Activated CD4-positive, alpha-beta T cell treated with anti-CD3 and anti-CD28 coated beads, Interleukin-2, amount 10 ng/mL, durations not matched to agents 24 days and 14 days (primary cell): Measurements from ENCODE around the gene PPP1R18. TPM values are rescaled to one million over a fixed set of nuclear protein-coding genes. Genes with fewer than 3 reads are reported as not detected.
A peak's percentile ranks its signal among the peaks of the same experiment; 100 is the strongest.

ENCODE experiments used
- DNase-seq: peaks from one replicate; pipeline ENCODE4 v3.0.0; 2022
- H3K27ac Mint-ChIP-seq: one replicate; pipeline ENCODE4 v1.8.0; 2022; ENCODE audit warnings: mild to moderate bottlenecking, mixed read lengths
- H3K27me3 Mint-ChIP-seq: one replicate; pipeline ENCODE4 v1.8.0; 2022; ENCODE audit warnings: mixed read lengths
- H3K36me3 Mint-ChIP-seq: one replicate; pipeline ENCODE4 v1.8.0; 2022; ENCODE audit warnings: low read depth, mild to moderate bottlenecking, mixed read lengths
- H3K4me1 Mint-ChIP-seq: one replicate; pipeline ENCODE4 v1.8.0; 2021; ENCODE audit warnings: mixed read lengths
- H3K4me3 Mint-ChIP-seq: one replicate; pipeline ENCODE4 v1.8.0; 2022; ENCODE audit warnings: mild to moderate bottlenecking, moderate library complexity, mixed read lengths
- H3K9me3 Mint-ChIP-seq: one replicate; pipeline ENCODE4 v1.8.0; 2021; ENCODE audit warnings: mixed read lengths
- intact Hi-C: fragments of 100-400 bp; cut with micrococcal nuclease; formaldehyde crosslinking; loops from one replicate; pipeline ENCODE4 v1.15.1; 2023
- total RNA-seq: library from RNA; stranded (reverse); gene quantifications from 2 replicates; pipeline ENCODE4 v1.2.3, GENCODE V29; 2022

Gene PPP1R18
- total RNA-seq, 1 donor from 2014 or later, result 169 TPM

DNA sequence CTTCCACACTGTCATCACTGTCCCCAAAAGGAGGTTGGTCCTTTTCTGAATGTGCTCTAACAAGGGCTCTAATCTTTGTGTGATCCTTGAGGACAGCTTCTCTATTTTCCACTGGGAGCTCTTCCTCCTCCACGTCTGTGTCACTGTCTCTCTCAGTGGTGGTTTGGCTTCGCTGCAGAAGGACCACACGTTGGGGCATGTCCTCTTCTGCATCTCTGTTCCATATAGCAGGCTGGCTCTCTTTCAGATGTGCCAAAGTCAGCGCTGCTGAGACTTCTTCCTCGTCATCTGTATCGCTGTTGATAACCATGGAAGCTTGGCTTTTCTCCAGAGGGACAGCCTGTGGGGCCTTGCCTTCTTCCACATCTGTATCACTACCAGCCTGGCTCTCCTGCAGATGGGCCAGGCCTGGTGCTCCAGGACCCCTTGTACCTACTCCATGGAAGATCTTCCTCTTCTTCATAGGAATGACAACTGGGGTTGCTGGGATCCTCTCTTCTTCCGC, 26.0 kb upstream of the PPP1R18 start:
- no peak for DNase-seq
- Mint-ChIP-seq H3K27me3 (no peaks in the 10 kb centered on the region), H3K36me3 (peaks cover 72% of the 10 kb centered on the region), H3K9me3 (no peaks in the 10 kb centered on the region), H3K4me3 (peak overlapping the region; percentile 59), H3K27ac (peak overlapping the region; percentile 66), H3K4me1 (peaks cover 48% of the 10 kb centered on the region)
- intact Hi-C loops, result no loop called here

DNA sequence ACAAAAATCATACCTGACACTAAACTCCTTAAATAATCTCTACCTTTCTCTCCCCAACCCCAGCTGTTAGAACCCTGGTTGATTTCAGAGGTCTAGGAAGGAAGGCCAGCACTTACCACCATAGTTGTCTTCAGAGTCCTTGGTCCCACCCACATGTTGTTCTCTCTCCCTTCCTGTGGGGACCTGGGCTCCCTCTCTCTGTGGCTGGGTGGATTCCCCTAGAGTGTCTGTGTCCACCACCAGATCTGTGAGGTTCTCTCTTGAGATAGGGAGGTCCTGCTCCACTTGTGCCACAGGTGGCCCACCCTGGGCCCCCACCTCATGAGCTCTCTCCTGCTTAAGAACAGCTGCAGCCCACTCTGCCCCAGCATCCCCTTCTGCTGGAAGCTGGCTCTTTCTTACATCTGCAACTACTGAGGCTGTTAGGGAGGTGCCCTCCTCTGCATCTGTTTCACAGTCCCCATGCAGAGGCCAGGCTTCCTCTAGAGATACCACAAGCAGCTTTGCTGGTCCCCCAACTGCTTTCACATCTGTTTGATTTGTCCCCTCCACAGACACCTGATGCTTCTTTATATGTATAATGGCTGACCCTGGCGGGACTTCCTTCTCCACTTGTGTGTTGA, 25.4 kb upstream of the PPP1R18 start:
- intact Hi-C loops, result no loop called here
- peak overlapping the region; percentile 59 for H3K4me3 Mint-ChIP-seq
- H3K27me3 Mint-ChIP-seq, result no peaks in the 10 kb centered on the region
- no peaks in the 10 kb centered on the region for H3K9me3 Mint-ChIP-seq
- H3K4me1 Mint-ChIP-seq, result peaks cover 47% of the 10 kb centered on the region
- DNase-seq, result peak; percentile 75
- H3K36me3 Mint-ChIP-seq, result peaks cover 73% of the 10 kb centered on the region
- peak overlapping the region; percentile 66 for H3K27ac Mint-ChIP-seq

DNA sequence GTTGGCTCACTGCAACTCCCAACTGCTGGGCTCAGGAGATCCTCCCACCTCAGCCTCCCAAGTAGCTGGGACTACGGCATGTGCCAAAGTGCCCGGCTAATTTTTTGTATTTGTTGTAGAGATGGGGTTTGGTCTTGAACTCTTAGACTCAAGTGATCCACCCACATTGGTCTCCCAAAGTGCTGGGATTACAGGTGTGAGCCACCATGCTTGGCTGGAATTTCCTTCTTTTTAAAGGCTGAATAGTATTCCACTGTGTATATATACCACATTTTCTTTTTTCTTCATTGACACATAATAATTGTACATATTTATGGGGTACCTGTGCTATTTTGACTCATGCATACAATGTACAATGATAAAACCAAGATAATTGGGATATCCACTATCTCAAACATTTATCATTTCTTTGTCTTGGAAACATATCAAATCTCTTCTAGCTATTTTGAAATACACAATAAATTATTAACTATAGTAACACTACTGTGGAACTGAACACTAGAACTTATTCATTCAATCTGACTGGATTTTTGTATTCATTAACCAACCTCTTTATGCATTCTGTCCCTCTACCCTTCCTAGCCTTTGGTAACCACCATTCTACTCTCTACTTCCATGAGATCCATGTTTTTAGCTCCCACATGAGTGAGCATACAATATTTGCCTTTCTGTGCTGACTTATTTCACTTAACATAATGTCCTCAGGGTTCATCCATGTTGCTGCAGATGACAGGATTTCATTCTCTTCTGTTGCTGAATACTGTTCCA, 22.8 kb upstream of the PPP1R18 start:
- Mint-ChIP-seq H3K27me3 (no peaks in the 10 kb centered on the region), H3K36me3 (peaks cover 77% of the 10 kb centered on the region), H3K27ac (no peak overlapping the region), H3K4me1 (peaks cover 41% of the 10 kb centered on the region), H3K4me3 (no peak overlapping the region), H3K9me3 (no peaks in the 10 kb centered on the region)
- DNase-seq, result no peak
- intact Hi-C loops, result no loop called here

DNA sequence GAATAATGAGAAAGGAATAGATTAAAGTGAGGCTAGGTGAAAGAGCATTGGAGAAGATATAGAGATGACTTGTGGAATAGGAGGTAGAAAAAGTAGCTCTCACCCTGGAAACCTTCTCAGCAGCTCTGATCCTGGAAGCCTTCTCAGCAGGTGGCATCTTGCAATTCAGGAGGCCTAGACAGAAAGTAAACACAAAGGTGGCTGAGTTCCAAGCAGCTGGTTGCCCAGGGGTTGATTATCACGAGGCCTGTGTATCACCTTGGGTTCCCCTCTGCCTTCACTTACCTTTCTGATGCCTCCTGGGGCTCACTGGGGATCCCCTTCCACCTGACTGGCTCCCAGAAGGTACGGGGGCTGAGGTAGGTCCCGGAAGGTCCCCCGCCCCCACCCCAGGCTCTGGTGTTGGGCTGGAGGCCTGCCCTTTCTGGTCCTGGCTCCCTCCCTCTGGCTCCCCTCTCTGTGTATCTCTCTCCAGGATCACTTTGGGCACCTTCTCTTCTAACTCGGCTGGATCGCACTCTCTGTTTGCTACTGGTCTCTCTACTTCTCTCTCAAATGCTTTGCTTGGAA, 20.9 kb upstream of the PPP1R18 start:
- Mint-ChIP-seq H3K4me3 (no peak overlapping the region), H3K9me3 (no peaks in the 10 kb centered on the region), H3K4me1 (peaks cover 28% of the 10 kb centered on the region), H3K27ac (no peak overlapping the region), H3K36me3 (peaks cover 76% of the 10 kb centered on the region), H3K27me3 (no peaks in the 10 kb centered on the region)
- intact Hi-C loops, result no loop called here
- no peak for DNase-seq

DNA sequence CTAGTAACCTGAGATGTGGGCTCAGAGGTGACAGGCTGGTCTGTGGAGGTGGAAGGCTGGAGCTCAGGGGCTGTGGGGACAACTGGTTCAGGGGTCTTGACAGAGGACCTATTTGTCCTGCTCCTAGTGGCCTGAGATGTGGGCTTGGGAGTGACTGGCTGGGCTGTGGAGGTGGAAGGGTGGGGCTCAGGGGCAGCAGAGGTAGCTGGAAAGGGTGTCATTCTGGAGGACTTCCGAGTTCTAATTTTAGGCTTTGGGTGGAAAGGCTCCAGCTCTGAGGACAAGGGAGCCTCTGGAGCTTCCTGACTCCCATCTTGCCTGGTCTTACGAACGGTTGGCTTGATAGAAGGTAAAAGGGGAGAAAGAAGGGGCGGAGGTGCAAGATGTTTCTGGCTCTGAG, 19.2 kb upstream of the PPP1R18 start:
- H3K27me3 Mint-ChIP-seq, result no peaks in the 10 kb centered on the region
- H3K27ac Mint-ChIP-seq, result no peak overlapping the region
- intact Hi-C loops, result no loop called here
- H3K36me3 Mint-ChIP-seq, result peaks cover 66% of the 10 kb centered on the region
- H3K9me3 Mint-ChIP-seq, result no peaks in the 10 kb centered on the region
- peaks cover 10% of the 10 kb centered on the region for H3K4me1 Mint-ChIP-seq
- no peak for DNase-seq
- no peak overlapping the region for H3K4me3 Mint-ChIP-seq

DNA sequence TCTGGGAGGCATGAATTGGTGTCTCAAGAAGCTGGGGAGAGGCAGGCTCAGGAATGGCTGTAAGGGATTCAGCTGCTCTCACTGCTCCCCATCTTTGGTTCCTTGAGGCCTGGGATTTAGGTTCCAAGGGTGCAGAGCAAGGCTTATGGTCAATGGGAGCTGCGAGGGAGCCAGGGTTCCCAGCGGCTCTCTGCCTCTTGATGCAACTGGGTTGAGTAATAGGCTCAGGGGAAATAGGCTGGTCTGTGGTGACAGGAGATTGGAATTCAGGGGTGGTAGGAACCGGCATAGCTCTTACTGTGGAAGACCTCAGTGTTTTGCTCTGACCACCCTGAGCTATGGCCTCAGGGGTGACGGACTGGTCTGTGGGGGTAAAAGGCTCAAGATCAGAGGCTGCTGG, 17.4 kb upstream of the PPP1R18 start:
- intact Hi-C loops, result no loop called here
- Mint-ChIP-seq H3K9me3 (no peaks in the 10 kb centered on the region), H3K4me1 (peaks cover 8% of the 10 kb centered on the region), H3K27ac (no peak overlapping the region), H3K4me3 (no peak overlapping the region), H3K27me3 (no peaks in the 10 kb centered on the region), H3K36me3 (peaks cover 66% of the 10 kb centered on the region)
- DNase-seq, result no peak

DNA sequence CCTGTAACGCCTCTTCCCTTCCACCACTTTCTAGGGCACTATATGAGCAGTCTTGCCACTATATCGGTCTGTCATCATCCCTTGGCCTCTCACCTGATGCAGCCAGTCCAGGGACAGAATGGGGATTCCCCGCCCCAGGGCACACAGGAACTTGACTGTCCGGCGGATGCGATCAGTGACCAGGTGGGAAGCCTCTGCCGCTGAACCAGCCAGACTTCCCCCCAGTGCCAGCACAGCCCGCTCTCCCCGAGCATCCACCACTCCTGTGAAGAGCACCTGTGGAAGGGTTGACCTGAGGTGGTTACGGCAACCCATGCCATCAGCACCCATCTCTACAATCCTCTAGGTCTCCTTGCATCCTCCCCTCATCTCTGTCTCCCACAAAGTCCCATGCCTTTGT, 16.6 kb upstream of the PPP1R18 start:
- Mint-ChIP-seq H3K4me3 (no peak overlapping the region), H3K4me1 (peaks cover 8% of the 10 kb centered on the region), H3K27ac (no peak overlapping the region), H3K36me3 (peaks cover 60% of the 10 kb centered on the region), H3K27me3 (no peaks in the 10 kb centered on the region), H3K9me3 (no peaks in the 10 kb centered on the region)
- intact Hi-C loops, result no loop called here
- no peak for DNase-seq

DNA sequence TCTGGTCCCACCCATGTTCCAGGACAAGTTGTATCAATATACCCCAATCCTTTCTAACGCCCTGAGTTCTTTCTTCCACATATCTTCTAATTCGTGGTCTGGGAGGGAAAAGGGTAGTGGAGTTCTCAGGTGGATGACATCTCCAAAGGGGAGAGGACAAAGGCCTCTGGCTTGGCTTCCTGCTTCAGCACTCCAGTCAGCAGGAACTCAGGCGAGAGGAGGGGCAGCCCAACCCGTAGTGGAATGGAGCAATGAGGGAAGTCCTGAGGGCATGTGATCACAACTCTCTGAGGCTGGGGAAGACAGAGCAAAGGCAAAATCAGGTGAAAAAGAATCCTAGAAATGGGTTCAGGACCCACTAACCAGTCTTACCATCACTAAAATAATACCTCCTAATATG, 13.9 kb upstream of the PPP1R18 start:
- Mint-ChIP-seq H3K27me3 (no peaks in the 10 kb centered on the region), H3K4me3 (no peak overlapping the region), H3K9me3 (no peaks in the 10 kb centered on the region), H3K4me1 (peaks cover 6% of the 10 kb centered on the region), H3K27ac (no peak overlapping the region), H3K36me3 (peaks cover 42% of the 10 kb centered on the region)
- intact Hi-C loops, result no loop called here
- no peak for DNase-seq

DNA sequence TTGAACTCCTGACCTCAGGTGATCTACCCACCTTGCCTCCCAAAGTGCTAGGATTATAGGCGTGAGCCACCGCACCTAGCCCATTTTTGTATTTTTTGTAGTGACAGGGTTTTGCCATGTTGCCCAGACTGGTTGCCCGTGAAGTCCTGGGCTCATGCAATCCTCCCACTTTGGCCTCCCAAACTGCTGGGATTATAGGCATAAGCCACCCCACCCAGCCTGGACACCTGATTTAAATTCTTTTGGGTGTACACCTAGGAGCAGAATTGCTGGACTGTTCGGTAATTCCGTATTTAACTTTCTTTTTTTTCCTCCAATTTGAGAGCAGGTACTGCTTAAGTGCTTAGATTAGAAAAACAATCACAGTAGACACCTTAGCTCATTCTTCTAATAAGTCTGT, 10.0 kb upstream of the PPP1R18 start:
- H3K4me1 Mint-ChIP-seq, result peaks cover 7% of the 10 kb centered on the region
- no peaks in the 10 kb centered on the region for H3K27me3 Mint-ChIP-seq
- no peaks in the 10 kb centered on the region for H3K9me3 Mint-ChIP-seq
- DNase-seq, result no peak
- intact Hi-C loops, result no loop called here
- H3K36me3 Mint-ChIP-seq, result peaks cover 11% of the 10 kb centered on the region
- H3K27ac Mint-ChIP-seq, result no peak overlapping the region
- H3K4me3 Mint-ChIP-seq, result no peak overlapping the region

DNA sequence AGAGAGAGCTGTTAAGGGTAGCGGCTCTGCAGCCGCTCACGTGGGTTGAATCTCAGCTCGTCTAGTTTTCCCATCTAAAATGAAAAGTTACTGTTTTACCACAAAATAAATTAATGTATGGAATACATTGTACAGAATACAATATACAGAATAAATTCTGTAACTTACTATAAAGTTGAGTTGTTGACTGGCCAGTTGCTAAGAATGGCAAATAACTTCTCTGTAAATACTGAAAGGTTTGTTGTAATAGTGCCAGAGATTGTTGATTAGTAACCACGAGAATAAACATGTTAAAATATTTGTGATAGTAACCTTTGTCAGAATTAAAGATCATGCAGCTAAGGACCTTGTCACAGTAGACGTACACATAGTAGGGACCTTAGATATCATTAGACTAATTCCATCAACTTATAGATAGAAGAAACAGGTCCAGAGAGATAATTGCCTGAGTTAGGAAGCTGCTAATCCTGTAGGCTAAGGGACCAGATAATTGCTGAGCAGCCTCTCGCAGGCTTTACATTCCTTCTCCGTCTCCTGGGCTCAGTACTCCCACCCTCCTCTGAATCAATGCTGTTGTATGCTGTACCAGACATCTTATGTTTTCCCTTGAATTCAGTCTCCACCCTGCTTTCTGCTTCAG, 4.9 kb upstream of the PPP1R18 start:
- Mint-ChIP-seq H3K27me3 (no peaks in the 10 kb centered on the region), H3K27ac (peak overlapping the region; percentile 41), H3K4me1 (peaks cover 39% of the 10 kb centered on the region), H3K36me3 (peaks cover 7% of the 10 kb centered on the region), H3K9me3 (no peaks in the 10 kb centered on the region), H3K4me3 (peak overlapping the region; percentile 94)
- no peak for DNase-seq
- intact Hi-C loops, result no loop called here

DNA sequence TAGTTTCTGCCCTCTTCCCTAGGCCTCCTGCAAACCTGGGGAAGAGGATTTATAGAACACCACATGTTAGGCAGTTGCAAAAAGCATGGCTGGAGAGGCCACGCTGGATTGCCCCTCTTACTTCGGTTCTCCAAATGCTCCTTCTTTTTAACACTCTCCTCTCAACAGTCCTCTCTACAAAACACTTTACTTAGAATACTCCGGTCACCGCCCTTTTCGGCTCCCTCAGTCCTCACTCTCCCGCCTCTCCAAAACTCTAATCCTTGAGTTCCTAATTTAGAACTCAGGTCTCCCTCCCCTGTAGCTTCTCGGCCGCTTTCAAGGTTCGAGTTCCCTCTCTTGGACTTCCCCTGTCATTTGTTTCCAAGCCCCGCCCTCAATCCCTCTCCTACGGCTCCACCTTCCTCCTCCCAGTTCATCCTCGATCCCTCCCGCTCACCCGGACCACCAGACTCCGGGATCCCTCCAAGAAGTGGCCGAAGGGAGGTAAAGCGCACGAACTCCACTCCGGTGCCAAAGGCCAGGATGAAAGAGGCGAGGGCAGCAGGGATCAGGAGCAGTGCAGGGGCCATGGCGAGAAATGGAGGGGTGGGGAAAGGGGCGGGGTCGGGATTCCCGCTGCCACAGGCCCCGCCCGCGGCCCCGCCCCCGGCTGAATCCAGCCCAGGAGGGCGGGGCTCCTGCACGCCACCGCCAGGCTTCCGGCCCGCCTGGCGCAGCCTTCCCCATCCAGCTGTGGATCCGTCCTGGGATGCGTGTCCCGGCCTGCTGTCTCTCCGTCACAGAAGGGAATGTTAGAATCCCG, 4.2 kb upstream of the PPP1R18 start, which contains the start of gene NRM:
NRM (minus strand) TSS at position 582 of the 805 bp plus-strand sequence; CDS start at position 572, 10 bp downstream.
- Mint-ChIP-seq H3K9me3 (no peaks in the 10 kb centered on the region), H3K4me3 (peak within 1 kb of the TSS; percentile 94), H3K27ac (peak within 1 kb of the TSS; percentile 89), H3K4me1 (peaks cover 44% of the 10 kb centered on the region), H3K27me3 (no peaks in the 10 kb centered on the region), H3K36me3 (peaks cover 14% of the 10 kb centered on the region)
- intact Hi-C loops, result no loop called here
- peak; percentile 93 for DNase-seq

DNA sequence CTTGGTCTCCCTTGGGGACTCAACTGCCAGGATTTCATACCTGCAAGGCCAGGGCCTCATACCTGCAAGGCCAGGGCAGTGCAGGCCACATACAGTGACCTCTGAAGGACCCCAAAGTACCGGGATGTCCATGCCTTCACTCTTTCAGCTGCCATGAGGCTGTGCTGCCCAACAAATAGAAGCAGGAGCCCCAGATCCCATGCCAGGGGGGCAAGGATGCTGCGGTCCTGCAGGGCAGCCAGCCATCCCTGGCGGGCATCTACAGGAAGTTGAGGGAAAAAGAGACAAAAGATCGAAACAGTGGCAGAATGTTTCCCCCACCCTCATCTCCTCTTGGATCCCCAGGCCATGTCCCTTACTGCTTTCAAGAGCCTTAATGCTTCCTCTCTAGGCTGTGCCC, 3.5 kb upstream of the PPP1R18 start:
- Mint-ChIP-seq H3K9me3 (no peaks in the 10 kb centered on the region), H3K4me1 (peaks cover 46% of the 10 kb centered on the region), H3K27ac (peak overlapping the region; percentile 89), H3K27me3 (no peaks in the 10 kb centered on the region), H3K36me3 (peaks cover 20% of the 10 kb centered on the region), H3K4me3 (peak overlapping the region; percentile 94)
- DNase-seq, result peak; percentile 65
- intact Hi-C loops, result loop anchor here (10.0 kb wide), 1 partner anchor 805 kb away; the partner anchor contains the start of gene MICB
